ENCODE results near the gene SUPV3L1. TPM values are rescaled to one million over a fixed set of nuclear protein-coding genes. Genes with fewer than 3 reads are reported as not detected.
A peak's percentile ranks its signal among the peaks of the same experiment; 100 is the strongest.

SUPV3L1 gene
- total and polyA plus RNA-seq, 9 of the 15 experiments (the other 6 are each of a cell fraction or from before 2014, with no cell fraction given), result 45.2 to 156 (median 92.6) TPM

GRCh38 chr10:69179743-69180524, at the start of gene SUPV3L1 (continued):
- no peak for TF ChIP-seq NCOA4 (IDR thresholded peaks at IDR 0.05; ENCODE audit: partially characterized antibody)
- TF ChIP-seq ZNF23 (CRISPR knock-in tag; IDR thresholded peaks at IDR 0.05), result peak; percentile 64; the same call in 1 of the 2 replicates
- TF ChIP-seq LEF1 (IDR thresholded peaks at IDR 0.05), result no peak; the same call in none of the 2 replicates
- TF ChIP-seq KLF13 (tag; IDR thresholded peaks at IDR 0.05; ENCODE audit: borderline replicate concordance, low read depth), result no peak
- TF ChIP-seq ZC3H11A (IDR thresholded peaks at IDR 0.05; ENCODE audit: low read depth, low read length), result no peak
- TF ChIP-seq, protein P1, sequence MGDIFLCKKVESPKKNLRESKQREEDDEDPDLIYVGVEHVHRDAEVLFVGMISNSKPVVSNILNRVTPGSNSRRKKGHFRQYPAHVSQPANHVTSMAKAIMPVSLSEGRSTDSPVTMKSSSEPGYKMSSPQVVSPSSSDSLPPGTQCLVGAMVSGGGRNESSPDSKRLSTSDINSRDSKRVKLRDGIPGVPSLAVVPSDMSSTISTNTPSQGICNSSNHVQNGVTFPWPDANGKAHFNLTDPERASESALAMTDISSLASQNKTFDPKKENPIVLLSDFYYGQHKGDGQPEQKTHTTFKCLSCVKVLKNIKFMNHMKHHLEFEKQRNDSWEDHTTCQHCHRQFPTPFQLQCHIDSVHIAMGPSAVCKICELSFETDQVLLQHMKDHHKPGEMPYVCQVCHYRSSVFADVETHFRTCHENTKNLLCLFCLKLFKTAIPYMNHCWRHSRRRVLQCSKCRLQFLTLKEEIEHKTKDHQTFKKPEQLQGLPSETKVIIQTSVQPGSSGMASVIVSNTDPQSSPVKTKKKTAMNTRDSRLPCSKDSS (IDR thresholded peaks at IDR 0.05; ENCODE audit: low read depth, partially characterized antibody), result no peak
- 0 out of 2 replicates have a peak, but pooled peaks have one; percentile 81 for TF ChIP-seq ZKSCAN1 (IDR thresholded peaks at IDR 0.05; ENCODE audit: low read depth, low read length)
- peak; percentile 57 for TF ChIP-seq ZNF354B (CRISPR knock-in tag; IDR thresholded peaks at IDR 0.05)
- TF ChIP-seq, protein P2, sequence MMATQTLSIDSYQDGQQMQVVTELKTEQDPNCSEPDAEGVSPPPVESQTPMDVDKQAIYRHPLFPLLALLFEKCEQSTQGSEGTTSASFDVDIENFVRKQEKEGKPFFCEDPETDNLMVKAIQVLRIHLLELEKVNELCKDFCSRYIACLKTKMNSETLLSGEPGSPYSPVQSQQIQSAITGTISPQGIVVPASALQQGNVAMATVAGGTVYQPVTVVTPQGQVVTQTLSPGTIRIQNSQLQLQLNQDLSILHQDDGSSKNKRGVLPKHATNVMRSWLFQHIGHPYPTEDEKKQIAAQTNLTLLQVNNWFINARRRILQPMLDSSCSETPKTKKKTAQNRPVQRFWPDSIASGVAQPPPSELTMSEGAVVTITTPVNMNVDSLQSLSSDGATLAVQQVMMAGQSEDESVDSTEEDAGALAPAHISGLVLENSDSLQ (IDR thresholded peaks at IDR 0.05), result peak; percentile 69
- no peak for TF ChIP-seq CBX8 (IDR thresholded peaks at IDR 0.05; ENCODE audit: borderline replicate concordance, extremely low read depth, low read depth, low read length, poor library complexity, severe bottlenecking)
- no peak; the same call in none of the 2 replicates for TF ChIP-seq SMAD4 (CRISPR knock-in tag; conservative IDR thresholded peaks at IDR 0.05)
- peak; percentile 27 for TF ChIP-seq ETV1 (tag; conservative IDR thresholded peaks at IDR 0.05; ENCODE audit: low read depth)
- no peak for TF ChIP-seq CAMTA2 (CRISPR knock-in tag; conservative IDR thresholded peaks at IDR 0.05)
- TF ChIP-seq TOE1 (IDR thresholded peaks at IDR 0.05; ENCODE audit: borderline replicate concordance), result peak; percentile 100
- TF ChIP-seq TOE1 (CRISPR knock-in tag; IDR thresholded peaks at IDR 0.05; ENCODE audit: borderline replicate concordance, low read depth), result no peak
- TF ChIP-seq RFX1 (IDR thresholded peaks at IDR 0.05), result no peak
- 0 out of 2 replicates have a peak, but pooled peaks have one; percentile 69 for TF ChIP-seq TCF7 (IDR thresholded peaks at IDR 0.05; ENCODE audit: borderline replicate concordance)
- peak; percentile 77 for TF ChIP-seq NUFIP1 (IDR thresholded peaks at IDR 0.05; ENCODE audit: partially characterized antibody)
- TF ChIP-seq GTF2E2 (tag; IDR thresholded peaks at IDR 0.05), result peak; percentile 15; the same call in 1 of the 2 replicates
- no peak for TF ChIP-seq ZKSCAN3 (CRISPR knock-in tag; IDR thresholded peaks at IDR 0.05)
- TF ChIP-seq KDM1A (IDR thresholded peaks at IDR 0.05), result no peak
- TF ChIP-seq RCOR1 (IDR thresholded peaks at IDR 0.05; ENCODE audit: borderline replicate concordance in 1 of 2, low read depth in 2 of 2, low read length in 2 of 2), result peak in 1 of 2 experiments; percentile 3; a peak in 1 of 4 replicates
- TF ChIP-seq FOXM1 (IDR thresholded peaks at IDR 0.05; ENCODE audit: low read depth), result peak; percentile 76
- TF ChIP-seq FOXM1 (CRISPR knock-in tag; IDR thresholded peaks at IDR 0.05; ENCODE audit: low read depth), result peak; percentile 48; the same call in 1 of the 2 replicates
- no peak for TF ChIP-seq ZNF280B (CRISPR knock-in tag; IDR thresholded peaks at IDR 0.05)
- no peak for TF ChIP-seq NR3C1 (CRISPR knock-in tag; IDR thresholded peaks at IDR 0.05)

All from K562 (cell line).